GM12872 (cell line): ENCODE data around the gene TM4SF5.

Source experiments
- CTCF ChIP-seq: IDR thresholded peaks from 3 replicates; pipeline ENCODE4 v1.5.1; 2011; ENCODE audit warnings: low read depth, mild to moderate bottlenecking, low read length, moderate library complexity; ENCODE audit not compliant: insufficient read depth

Gene TM4SF5

GRCh38 chr17:4771519-4772234 is at the start of gene TM4SF5:
Gene TM4SF5, plus strand, starts transcription at chr17:4771886. Its CDS starts 37 bp downstream, at chr17:4771923.
- TF ChIP-seq CTCF: no peak

- no peak for TF ChIP-seq CTCF
Observed at GRCh38 chr17:4722678-4723240, 48.9 kb upstream of the TM4SF5 start.

- TF ChIP-seq CTCF: no peak
Observed at GRCh38 chr17:4724650-4725049, 47.0 kb upstream of the TM4SF5 start.

- TF ChIP-seq CTCF: no peak
Observed at GRCh38 chr17:4725646-4726310, 45.9 kb upstream of the TM4SF5 start.

- no peak for TF ChIP-seq CTCF
Observed at GRCh38 chr17:4728124-4728523, 43.6 kb upstream of the TM4SF5 start.

GRCh38 chr17:4733073-4733531 is 38.6 kb upstream of the TM4SF5 start:
- TF ChIP-seq CTCF: peak; percentile 68

GRCh38 chr17:4734857-4735475 is 36.7 kb upstream of the TM4SF5 start:
- no peak for TF ChIP-seq CTCF
